Fibroblast of skin of right quadriceps (primary cell): Measurements from ENCODE around the gene HIPK2.

Experiments used
- DNase-seq: peaks from one replicate; pipeline ENCODE4 v3.0.0-alpha.2; 2013

The HIPK2 gene

GRCh38 chr7:139666501-139666900 is 111.3 kb downstream of the HIPK2 start:
- no peak for DNase-seq

- no peak for DNase-seq
Observed at GRCh38 chr7:139664434-139664833, 113.4 kb downstream of the HIPK2 start.

- DNase-seq: no peak
Observed at GRCh38 chr7:139663608-139664177, 114.1 kb downstream of the HIPK2 start.

GRCh38 chr7:139661903-139662302 is 115.9 kb downstream of the HIPK2 start:
- no peak for DNase-seq

GRCh38 chr7:139661043-139661440 is 116.8 kb downstream of the HIPK2 start:
- no peak for DNase-seq

GRCh38 chr7:139660317-139661042 is 117.3 kb downstream of the HIPK2 start:
- DNase-seq: no peak

- DNase-seq: no peak
Observed at GRCh38 chr7:139659922-139660316, 117.9 kb downstream of the HIPK2 start.

- no peak for DNase-seq
Observed at GRCh38 chr7:139658908-139659675, 118.7 kb downstream of the HIPK2 start.

- DNase-seq: no peak
Observed at GRCh38 chr7:139658296-139658695, 119.5 kb downstream of the HIPK2 start.

- no peak for DNase-seq
Observed at GRCh38 chr7:139657725-139658124, 120.1 kb downstream of the HIPK2 start.

- DNase-seq: no peak
Observed at GRCh38 chr7:139656387-139656786, 121.4 kb downstream of the HIPK2 start.

GRCh38 chr7:139655305-139655704 is 122.5 kb downstream of the HIPK2 start:
- no peak for DNase-seq

GRCh38 chr7:139654276-139655181 is 123.3 kb downstream of the HIPK2 start:
- no peak for DNase-seq

GRCh38 chr7:139651914-139652313 is 125.9 kb downstream of the HIPK2 start:
- no peak for DNase-seq

- DNase-seq: no peak
Observed at GRCh38 chr7:139651308-139651707, 126.5 kb downstream of the HIPK2 start.

- no peak for DNase-seq
Observed at GRCh38 chr7:139650429-139651100, 127.2 kb downstream of the HIPK2 start.

GRCh38 chr7:139648941-139649425 is 128.8 kb downstream of the HIPK2 start:
- no peak for DNase-seq

- no peak for DNase-seq
Observed at GRCh38 chr7:139648391-139648861, 129.4 kb downstream of the HIPK2 start.

- peak; percentile 27 for DNase-seq
Observed at GRCh38 chr7:139647814-139648390, 129.9 kb downstream of the HIPK2 start.

- no peak for DNase-seq
Observed at GRCh38 chr7:139647085-139647484, 130.7 kb downstream of the HIPK2 start.

- DNase-seq: no peak
Observed at GRCh38 chr7:139646566-139646965, 131.2 kb downstream of the HIPK2 start.
